IPS-18a (cell line): ENCODE results near the gene CRABP1.

Experiments used
- H3K27ac ChIP-seq: one replicate; pipeline ENCODE4 v1.5.1; 2013; ENCODE audit warnings: low read length
- H3K27me3 ChIP-seq: one replicate; pipeline ENCODE4 v1.6.1; 2013; ENCODE audit warnings: mild to moderate bottlenecking, low read length; ENCODE audit not compliant: control insufficient read depth, insufficient read depth
- H3K36me3 ChIP-seq: one replicate; pipeline ENCODE4 v1.6.1; 2013; ENCODE audit warnings: low read depth, low read length; ENCODE audit not compliant: control insufficient read depth
- H3K4me1 ChIP-seq: one replicate; pipeline ENCODE4 v1.6.1; 2013; ENCODE audit warnings: low read depth, low read length; ENCODE audit not compliant: control insufficient read depth
- H3K4me3 ChIP-seq: one replicate; pipeline ENCODE4 v1.5.1; 2013; ENCODE audit warnings: low read length
- H3K9ac ChIP-seq: one replicate; pipeline ENCODE4 v1.6.1; 2013; ENCODE audit warnings: mild to moderate bottlenecking, low read length, moderate library complexity
- H3K9me3 ChIP-seq: one replicate; pipeline ENCODE4 v1.6.1; 2013; ENCODE audit warnings: low read depth, low read length; ENCODE audit not compliant: control insufficient read depth

The CRABP1 gene

DNA sequence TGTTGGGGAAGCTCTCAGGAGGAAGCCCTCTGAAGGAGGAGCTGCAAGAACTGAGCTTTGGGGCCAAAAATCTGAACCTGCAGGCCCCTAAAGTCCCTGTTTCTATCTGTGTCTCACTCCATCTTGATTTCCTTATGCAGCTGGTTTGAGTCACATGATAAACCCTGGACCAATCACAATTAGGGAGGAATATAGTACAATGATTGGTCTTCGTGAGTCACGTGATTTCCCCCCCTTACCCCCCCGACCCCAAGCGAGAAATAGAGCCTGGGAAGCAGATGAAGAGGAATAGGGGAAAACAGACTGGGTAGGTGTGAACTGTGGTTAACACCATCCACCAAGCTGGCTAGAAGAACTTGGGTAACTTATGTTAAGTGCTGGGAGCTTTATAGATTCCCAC is 12.9 kb downstream of the CRABP1 start:
- no peaks in the 10 kb centered on the region for H3K36me3 ChIP-seq
- H3K4me1 ChIP-seq = peaks cover 2% of the 10 kb centered on the region
- no peaks in the 10 kb centered on the region for H3K9me3 ChIP-seq
- no peaks in the 10 kb centered on the region for H3K27me3 ChIP-seq
- no peak overlapping the region for H3K9ac ChIP-seq
- no peak overlapping the region for H3K27ac ChIP-seq
- no peak overlapping the region for H3K4me3 ChIP-seq

DNA sequence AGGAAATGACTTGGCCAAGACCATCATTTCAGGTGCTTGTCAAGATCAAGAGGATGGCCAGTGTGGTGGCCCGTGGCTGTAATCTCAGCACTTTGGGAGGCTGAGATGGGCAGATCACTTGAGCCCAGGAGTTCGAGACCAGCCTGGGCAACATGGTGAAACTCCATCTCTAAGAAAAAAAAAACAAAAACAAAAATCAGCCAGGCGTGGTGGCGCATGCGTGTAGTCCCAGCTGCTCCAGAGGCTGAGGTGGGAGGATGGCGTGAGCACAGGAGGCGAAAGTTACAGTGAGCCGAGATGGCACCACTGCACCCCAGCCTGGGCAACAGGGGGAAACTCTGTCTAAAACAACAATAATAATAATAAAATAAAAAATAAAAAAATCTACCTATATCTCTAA is 15.0 kb downstream of the CRABP1 start:
- Histone ChIP-seq H3K4me3 (no peak overlapping the region), H3K36me3 (no peaks in the 10 kb centered on the region), H3K4me1 (peaks cover 16% of the 10 kb centered on the region), H3K9me3 (no peaks in the 10 kb centered on the region), H3K9ac (no peak overlapping the region), H3K27ac (no peak overlapping the region), H3K27me3 (no peaks in the 10 kb centered on the region)

- no peaks in the 10 kb centered on the region for H3K36me3 ChIP-seq
- H3K9ac ChIP-seq = no peak overlapping the region
- H3K4me1 ChIP-seq = peaks cover 22% of the 10 kb centered on the region
- H3K9me3 ChIP-seq = no peaks in the 10 kb centered on the region
- H3K27me3 ChIP-seq = no peaks in the 10 kb centered on the region
- H3K4me3 ChIP-seq = no peak overlapping the region
- no peak overlapping the region for H3K27ac ChIP-seq
Observed at GRCh38 chr15:78358102-78358870, 18.1 kb downstream of the CRABP1 start.

- H3K9ac ChIP-seq = no peak overlapping the region
Observed at GRCh38 chr15:78359041-78359808, 19.1 kb downstream of the CRABP1 start.

GRCh38 chr15:78360367-78360801 is 20.2 kb downstream of the CRABP1 start:
- H3K4me3 ChIP-seq = no peak overlapping the region
- H3K27ac ChIP-seq = no peak overlapping the region
- H3K27me3 ChIP-seq = no peaks in the 10 kb centered on the region
- no peaks in the 10 kb centered on the region for H3K36me3 ChIP-seq
- peaks cover 22% of the 10 kb centered on the region for H3K4me1 ChIP-seq
- H3K9me3 ChIP-seq = no peaks in the 10 kb centered on the region
- H3K9ac ChIP-seq = no peak overlapping the region

More at GRCh38 chr15:78359041-78359808, 19.1 kb downstream of the CRABP1 start:
- Histone ChIP-seq H3K36me3 (no peaks in the 10 kb centered on the region), H3K27me3 (no peaks in the 10 kb centered on the region), H3K4me3 (no peak overlapping the region), H3K27ac (no peak overlapping the region), H3K9me3 (no peaks in the 10 kb centered on the region), H3K4me1 (peaks cover 22% of the 10 kb centered on the region)

DNA sequence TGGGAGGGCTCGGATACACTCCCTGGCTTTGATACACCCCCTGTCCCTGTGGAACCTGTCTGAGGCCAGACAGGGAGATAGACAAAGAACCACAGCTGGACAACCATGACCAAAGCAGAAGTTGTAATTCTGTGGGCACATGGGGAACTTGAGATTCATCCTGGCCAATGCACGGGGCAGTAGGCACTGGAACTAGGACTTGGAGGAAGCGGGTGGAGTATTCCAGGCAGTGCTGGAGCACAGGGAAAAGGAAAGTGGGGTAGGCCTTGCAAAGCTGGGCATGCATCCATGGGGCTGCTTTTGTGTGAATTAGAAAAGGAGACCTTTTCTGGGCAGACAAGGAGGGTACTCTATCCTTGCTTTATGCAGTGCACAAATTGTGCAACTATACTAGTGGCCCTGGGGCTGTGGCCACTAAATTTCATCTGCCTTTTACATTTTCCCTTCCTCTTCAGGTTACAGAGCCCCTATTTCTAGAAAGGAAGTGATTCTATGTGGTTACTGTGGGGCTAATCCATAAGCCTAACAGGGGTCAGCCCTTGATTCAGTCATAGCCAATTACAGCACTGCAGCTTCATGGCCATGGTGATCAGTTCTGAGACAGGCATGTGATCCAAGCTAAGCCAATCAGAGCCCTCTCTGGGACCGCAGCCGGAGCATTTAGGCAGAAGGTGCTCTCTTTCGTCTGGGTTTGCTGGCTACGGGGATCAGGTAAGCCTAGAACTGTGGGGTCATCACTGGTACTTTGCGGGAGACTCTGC is 21.0 kb downstream of the CRABP1 start:
- H3K4me3 ChIP-seq = no peak overlapping the region
- H3K36me3 ChIP-seq = no peaks in the 10 kb centered on the region
- H3K9ac ChIP-seq = no peak overlapping the region
- H3K9me3 ChIP-seq = no peaks in the 10 kb centered on the region
- peaks cover 22% of the 10 kb centered on the region for H3K4me1 ChIP-seq
- H3K27ac ChIP-seq = no peak overlapping the region
- no peaks in the 10 kb centered on the region for H3K27me3 ChIP-seq

- no peaks in the 10 kb centered on the region for H3K27me3 ChIP-seq
- H3K27ac ChIP-seq = no peak overlapping the region
- no peak overlapping the region for H3K4me3 ChIP-seq
- H3K36me3 ChIP-seq = no peaks in the 10 kb centered on the region
- no peaks in the 10 kb centered on the region for H3K9me3 ChIP-seq
- H3K9ac ChIP-seq = no peak overlapping the region
- peaks cover 22% of the 10 kb centered on the region for H3K4me1 ChIP-seq
Observed at GRCh38 chr15:78361771-78362506, 21.8 kb downstream of the CRABP1 start.

- no peak overlapping the region for H3K9ac ChIP-seq
- H3K27ac ChIP-seq = no peak overlapping the region
- peaks cover 22% of the 10 kb centered on the region for H3K4me1 ChIP-seq
- H3K36me3 ChIP-seq = no peaks in the 10 kb centered on the region
- no peaks in the 10 kb centered on the region for H3K27me3 ChIP-seq
- no peak overlapping the region for H3K4me3 ChIP-seq
- H3K9me3 ChIP-seq = no peaks in the 10 kb centered on the region
Observed at GRCh38 chr15:78362716-78363380, 22.7 kb downstream of the CRABP1 start.

DNA sequence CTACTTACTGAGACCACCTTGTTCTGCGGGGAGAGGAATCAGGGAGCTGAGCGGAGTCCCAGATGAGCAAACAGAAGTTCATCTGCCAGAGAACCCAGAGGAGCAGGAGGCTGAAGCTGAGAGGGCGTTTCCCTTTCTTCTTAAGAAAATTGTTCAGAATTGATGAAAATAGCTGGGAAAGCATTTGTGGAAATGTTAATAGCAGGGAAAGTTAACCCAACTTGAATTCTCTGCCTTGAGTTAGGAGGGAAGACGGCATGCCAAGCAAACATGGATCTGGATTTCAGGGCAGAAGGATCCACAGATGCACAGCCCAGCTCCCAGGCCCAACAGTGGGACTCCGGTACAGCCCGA is 23.2 kb downstream of the CRABP1 start:
- H3K27me3 ChIP-seq = no peaks in the 10 kb centered on the region
- no peak overlapping the region for H3K4me3 ChIP-seq
- no peaks in the 10 kb centered on the region for H3K36me3 ChIP-seq
- H3K4me1 ChIP-seq = peaks cover 21% of the 10 kb centered on the region
- H3K9ac ChIP-seq = no peak overlapping the region
- no peaks in the 10 kb centered on the region for H3K9me3 ChIP-seq
- no peak overlapping the region for H3K27ac ChIP-seq

DNA sequence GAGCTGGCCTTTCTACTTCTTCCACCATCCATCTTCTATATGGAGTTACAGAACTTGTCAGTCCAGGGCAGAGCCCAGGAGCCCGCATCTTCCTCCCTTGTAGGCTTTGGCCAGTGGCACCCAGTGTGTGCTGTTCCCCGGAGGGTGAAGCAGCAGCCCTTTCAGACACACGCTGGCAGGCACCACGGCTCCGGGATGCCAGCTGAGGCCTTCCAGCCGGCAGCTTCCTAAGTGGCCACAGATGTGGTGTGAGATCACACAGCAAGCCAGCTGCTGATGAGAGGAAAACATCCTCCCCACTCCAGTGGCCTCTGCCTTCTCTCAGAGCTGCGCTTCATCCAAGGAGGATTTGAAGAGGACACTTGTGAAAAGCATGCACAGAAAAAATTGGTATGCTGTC is 24.1 kb downstream of the CRABP1 start:
- Histone ChIP-seq H3K27me3 (no peaks in the 10 kb centered on the region), H3K4me1 (peaks cover 15% of the 10 kb centered on the region), H3K9me3 (no peaks in the 10 kb centered on the region), H3K9ac (no peak overlapping the region), H3K27ac (no peak overlapping the region), H3K36me3 (no peaks in the 10 kb centered on the region), H3K4me3 (no peak overlapping the region)
